HG03280 (cell line): Measurements from ENCODE around the gene HOXB9.

Experiments used
- ATAC-seq: cut with Tn5 transposase; IDR thresholded peaks from one replicate; pipeline ENCODE4 v1.9.1; 2021; ENCODE audit warnings: mild to moderate bottlenecking, moderate library complexity; ENCODE audit not compliant: unreplicated experiment

The HOXB9 gene

GRCh38 chr17:48599354-48599753 lies 26.8 kb downstream of the HOXB9 start:
- ATAC-seq = no peak

DNA sequence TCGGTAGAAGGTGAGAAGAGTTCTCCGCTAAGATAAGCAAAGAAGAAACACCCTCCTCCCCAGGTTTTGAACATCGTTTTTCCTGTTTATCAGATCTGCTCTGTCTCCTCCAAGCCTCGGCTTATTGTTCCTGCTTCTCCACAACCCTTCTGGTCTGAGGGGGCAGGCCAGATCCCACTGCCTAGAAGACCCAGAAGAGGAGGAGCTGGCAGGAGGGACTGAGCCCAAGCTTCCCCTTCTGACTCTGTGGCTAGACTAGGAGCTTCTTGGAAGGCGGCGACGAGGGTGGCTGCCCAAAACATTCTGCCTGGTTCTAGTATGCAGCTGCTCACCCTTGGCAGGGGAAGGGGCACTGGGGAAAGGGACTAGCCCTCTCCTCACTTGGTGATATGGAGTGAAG lies 27.4 kb downstream of the HOXB9 start:
- no peak for ATAC-seq

- no peak for ATAC-seq
These were observed 28.2 kb downstream of the HOXB9 start for GRCh38 chr17:48597778-48598631.

- ATAC-seq = no peak
These were observed 28.7 kb downstream of the HOXB9 start for GRCh38 chr17:48597528-48597777.

- ATAC-seq = no peak
These were observed 29.2 kb downstream of the HOXB9 start for GRCh38 chr17:48596735-48597527.

DNA sequence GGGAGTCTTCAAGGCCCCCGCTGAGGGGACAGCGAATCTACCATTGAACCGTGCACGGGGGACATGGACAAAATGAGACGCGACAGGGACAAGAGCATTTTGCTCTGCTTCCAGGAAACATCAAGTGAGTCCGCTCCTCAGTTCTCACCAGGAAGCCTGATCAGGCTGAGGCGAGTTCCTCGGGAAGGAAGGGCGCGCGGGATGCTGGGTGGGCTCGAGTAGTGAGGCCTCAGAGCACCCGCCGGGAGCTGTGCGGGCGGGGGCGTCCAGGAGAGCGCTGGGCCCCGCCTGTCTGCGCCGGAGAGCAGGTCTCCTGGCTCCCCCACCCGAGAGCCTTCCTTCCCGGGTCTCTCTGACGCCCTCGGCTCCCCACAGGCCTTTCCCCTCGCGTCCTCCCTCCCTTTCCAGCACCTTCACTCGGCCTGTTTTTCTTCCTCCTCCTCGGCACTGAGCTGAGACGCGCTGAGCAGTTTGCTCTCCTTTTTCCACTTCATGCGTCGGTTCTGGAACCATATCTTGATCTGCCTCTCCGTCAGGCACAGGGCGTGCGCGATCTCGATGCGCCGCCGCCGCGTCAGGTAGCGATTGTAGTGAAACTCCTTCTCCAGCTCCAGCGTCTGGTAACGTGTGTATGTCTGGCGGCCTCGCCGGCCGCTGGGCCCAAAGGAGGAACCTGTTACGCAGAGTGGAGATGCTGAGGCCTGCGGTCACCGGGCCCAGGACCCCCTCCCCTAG lies 30.0 kb downstream of the HOXB9 start:
- ATAC-seq = no peak

DNA sequence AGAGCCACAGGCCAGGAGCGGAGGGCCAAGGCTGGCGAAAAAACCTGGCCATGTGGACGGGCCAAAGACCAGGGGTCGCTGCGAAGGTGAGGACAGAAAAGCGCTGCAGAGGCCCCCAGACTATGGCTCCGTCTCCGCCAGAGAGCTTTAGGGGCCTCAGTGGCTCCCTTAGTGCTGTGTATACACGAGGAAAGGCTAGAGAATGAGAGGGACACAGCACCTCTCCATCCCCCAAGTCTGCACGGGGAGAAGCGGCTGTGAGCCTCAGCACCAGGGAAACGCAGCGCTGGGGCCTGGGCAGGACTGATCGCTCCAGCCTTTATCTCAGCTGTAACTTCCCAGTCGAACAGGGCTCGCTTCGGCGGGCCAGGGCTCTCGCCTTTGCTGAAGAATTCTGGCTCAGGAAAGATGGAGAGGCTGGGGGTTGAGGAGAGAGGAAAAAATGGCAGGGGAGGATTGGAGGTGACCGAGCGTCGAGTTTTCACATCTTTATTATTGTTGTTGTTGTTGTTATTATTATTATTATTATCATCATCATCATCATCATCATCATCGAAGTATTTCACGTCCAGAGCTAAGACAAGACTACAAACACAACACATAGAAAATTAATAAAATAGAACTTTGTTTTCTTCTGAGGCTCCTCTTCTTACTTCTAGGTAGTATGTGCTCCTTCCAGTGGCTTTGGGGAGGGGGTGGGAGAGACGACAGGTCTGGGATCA lies 30.7 kb downstream of the HOXB9 start:
- no peak for ATAC-seq

GRCh38 chr17:48594538-48595277 lies 31.4 kb downstream of the HOXB9 start:
- no peak for ATAC-seq

DNA sequence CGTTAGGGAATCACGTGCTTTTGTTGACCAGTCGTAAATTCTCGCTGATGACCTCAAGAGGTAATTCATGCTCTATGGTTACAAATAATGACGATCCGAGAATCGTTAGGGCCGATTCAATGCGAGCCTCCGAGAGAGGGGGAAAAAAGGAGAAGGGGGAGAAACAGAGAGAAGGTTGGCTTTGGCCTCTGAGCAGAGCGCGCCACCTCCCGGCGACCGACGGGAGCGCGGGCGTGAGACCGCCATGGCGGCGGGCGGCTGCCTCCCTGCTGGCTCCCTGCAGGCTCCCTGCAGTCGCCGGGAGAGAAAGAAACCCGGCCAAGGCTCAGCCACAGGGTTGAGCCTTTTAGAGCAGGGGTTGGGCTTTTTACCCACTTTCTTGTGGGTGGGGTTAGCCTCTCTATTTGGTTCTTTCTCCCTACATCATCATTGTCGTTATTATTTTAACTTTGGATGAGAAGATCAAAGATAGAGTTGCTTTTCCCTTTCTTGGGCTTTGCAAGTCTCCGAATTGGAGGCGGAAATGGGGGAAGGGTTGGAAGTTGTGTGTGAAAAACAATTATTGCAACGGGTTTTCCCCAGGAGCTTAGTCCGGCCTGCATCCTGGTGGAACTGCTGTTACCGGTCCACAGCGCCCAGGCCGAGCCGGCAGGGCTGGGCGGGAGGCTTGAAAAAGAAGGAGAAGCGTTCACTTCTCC lies 32.2 kb downstream of the HOXB9 start:
- ATAC-seq = peak; percentile 46

GRCh38 chr17:48593126-48593829 lies 32.9 kb downstream of the HOXB9 start, which contains the start of gene HOXB5:
Gene HOXB5, minus strand, starts transcription at chr17:48593779. Its CDS starts 97 bp downstream, at chr17:48593682.
- ATAC-seq = no peak

GRCh38 chr17:48592577-48592976 lies 33.6 kb downstream of the HOXB9 start:
- no peak for ATAC-seq

DNA sequence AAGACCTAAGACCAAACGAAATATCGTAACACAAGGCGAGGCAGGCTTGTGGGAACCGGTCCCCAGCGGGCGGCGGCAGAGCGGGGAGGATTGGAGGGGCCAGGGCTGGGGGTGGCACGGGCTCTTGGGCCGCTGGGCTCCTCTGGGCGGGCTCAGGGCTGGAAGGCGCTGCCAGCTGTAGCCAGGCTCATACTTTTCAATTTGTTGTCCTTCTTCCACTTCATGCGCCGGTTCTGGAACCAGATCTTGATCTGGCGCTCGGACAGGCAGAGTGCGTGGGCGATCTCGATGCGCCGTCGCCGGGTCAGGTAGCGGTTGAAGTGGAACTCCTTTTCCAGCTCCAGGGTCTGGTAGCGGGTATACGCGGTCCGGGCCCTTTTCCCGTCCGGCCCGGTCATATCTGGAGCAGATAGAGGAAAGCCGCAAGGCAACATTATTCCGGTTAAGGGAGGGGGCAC lies 34.1 kb downstream of the HOXB9 start:
- no peak for ATAC-seq

GRCh38 chr17:48591255-48592056 lies 34.7 kb downstream of the HOXB9 start:
- no peak for ATAC-seq

DNA sequence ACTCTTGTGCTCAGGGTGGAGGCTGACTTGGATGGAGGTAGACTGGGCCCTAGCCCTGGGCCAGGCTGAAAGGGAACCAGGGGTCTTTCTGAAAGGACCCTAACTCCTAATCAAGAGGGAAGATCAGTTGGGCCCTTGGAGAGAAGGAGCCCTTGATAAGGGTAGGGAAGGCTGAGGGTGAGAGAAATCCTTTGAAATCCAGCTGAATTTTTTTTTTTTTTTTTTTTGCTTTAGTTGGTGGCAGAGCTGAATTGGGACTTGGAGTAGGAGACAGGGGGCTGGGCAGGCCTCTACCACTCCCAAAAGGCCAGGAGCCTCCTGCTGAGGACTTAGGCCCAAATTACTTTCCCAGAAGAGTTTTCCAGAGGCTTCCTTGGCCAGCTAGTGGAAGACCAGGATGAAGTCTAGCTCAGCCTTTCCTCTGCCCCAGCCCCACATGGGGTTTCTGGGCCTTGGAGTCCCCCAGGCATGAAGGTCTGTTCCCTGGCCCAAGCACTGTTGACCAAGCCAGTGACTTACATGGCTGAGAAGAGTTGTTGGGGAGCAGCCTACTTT lies 35.5 kb downstream of the HOXB9 start:
- no peak for ATAC-seq

DNA sequence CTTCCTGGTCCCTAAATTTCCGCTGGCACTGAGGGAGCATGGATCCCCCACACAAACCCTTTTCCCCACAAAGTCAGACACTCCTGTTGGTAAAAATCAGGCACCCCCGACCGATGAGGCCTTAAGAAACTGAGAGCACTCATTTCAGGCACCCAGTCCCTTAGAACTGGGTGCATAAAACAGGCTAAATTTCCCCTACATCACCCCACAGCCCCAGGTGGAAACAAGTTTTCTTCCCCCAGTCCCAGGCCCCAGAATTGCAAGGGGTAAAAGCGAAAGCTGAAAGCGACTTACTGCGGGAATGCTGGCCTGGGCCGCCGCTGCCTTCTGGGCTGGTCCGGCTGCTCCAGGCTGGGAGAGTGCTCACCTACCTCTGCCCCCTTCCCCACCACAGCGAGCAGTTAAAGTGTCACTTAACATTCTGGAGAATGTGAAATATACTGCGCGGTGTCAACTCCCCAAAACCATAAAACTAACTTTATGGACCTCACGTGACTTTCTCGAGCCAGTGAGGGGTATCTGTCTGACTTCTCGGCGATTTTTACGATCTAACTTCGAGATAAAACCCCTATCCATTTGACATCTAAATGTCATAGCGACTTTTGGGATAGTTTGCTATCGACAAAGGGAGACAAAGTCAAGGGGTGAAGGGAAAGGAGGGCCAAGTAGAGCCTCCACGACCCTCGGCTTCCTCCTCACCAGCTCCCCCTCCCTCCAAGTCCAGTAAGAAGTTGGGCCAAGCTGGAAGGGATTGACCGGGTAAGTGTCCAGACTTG lies 36.1 kb downstream of the HOXB9 start, which contains the start of gene HOXB3:
Gene HOXB3 (minus strand): TSS at position 411 of the 776 bp plus-strand sequence. CDS start 37,767 bp downstream, outside the sequence.
- no peak for ATAC-seq

DNA sequence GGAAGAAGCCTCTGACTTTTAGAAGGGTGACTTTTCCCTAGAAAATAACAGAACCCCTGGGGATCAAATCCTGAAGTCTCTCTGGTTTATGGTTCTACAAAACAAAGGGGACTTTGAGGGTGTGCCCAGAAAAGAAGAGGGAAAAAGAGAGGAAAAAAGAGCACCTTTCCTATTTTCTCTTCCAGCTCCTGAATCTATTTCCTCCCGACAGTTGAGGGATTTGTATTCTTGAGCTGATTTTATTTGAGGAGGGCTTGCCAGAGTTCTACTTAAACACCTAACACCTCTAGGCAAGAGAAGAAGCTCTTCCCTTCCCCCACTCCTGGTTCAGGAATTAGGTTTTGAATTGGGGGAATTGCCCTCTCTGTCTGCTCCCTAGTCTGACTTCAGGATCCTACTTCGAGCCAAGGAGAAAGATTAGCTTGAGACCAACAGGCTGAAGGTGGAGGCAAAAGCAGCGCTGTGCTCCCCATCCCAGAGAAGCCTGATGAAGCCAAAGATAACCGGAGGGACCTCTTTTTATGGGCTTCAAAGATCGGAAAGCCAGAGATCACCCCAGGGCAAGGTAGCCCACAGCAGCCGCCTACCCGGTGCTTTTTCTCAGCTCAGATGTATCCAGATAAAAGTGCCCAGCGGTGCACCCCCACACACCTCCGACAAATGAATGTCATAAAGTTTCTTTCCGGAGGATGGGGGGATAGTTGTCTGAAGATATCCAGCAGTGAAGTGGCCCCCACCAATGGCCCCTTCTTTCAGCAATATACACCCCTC lies 36.9 kb downstream of the HOXB9 start:
- no peak for ATAC-seq
